Caco-2 (cell line): Measurements from ENCODE around the gene ARMH1. TPM values are rescaled to one million over a fixed set of nuclear protein-coding genes. Genes with fewer than 3 reads are reported as not detected.
"Not testable (repeated sequence)": the region's sequence is repeated elsewhere in the genome, so short reads cannot be mapped to it uniquely, and the experiment has no call there.

Experiments
- BruUV-seq: library from RNA; stranded (reverse); fragments of 400-500 nt; replicated peaks from 2 replicates; lab custom pipeline; 2021; lab: Mats Ljungman, UMichigan
- CTCF ChIA-PET: fragments of 300-600 bp; sonication (Branson Sonifier 250); formaldehyde crosslinking; loops from one replicate; lab custom pipeline; 2022; ENCODE audit warnings: antibody characterized with exemption; lab: Charles Lee
- POLR2A ChIA-PET: fragments of 300-600 bp; sonication (Branson Sonifier 250); formaldehyde crosslinking; loops from one replicate; lab custom pipeline; 2022; ENCODE audit warnings: antibody characterized with exemption; lab: Charles Lee
- DNase-seq, 2 experiments: peaks; one replicate each; pipeline versions ENCODE4 v3.0.0 to v3.0.0-alpha.2; 2020 to 2022
- H3K27me3 ChIP-seq: replicated peaks from 2 replicates; pipeline ENCODE4 v1.6.0; 2011; ENCODE audit warnings: low read length; ENCODE audit not compliant: control insufficient read depth, insufficient read depth
- H3K36me3 ChIP-seq: 2 replicates; pipeline ENCODE4 v1.5.1; 2011; ENCODE audit warnings: low read length; ENCODE audit not compliant: control insufficient read depth, insufficient read depth
- H3K4me1 ChIP-seq: fragments of 250-450 bp; sonication (Bioruptor Pico); 2 replicates; pipeline ENCODE4 v1.5.1; 2020; ENCODE audit warnings: mild to moderate bottlenecking
- H3K4me3 ChIP-seq: 2 replicates; pipeline ENCODE4 v1.5.1; 2011; ENCODE audit warnings: low read depth, mild to moderate bottlenecking, control low read depth, low read length
- H3K9me3 ChIP-seq: fragments of 250-450 bp; sonication (Bioruptor Pico); 2 replicates; pipeline ENCODE4 v1.5.1; 2020; ENCODE audit warnings: mild to moderate bottlenecking, moderate library complexity
- H3K27ac Mint-ChIP-seq: one replicate; pipeline ENCODE4 v1.8.0; 2022; ENCODE audit warnings: mixed read lengths; ENCODE audit not compliant: unreplicated experiment
- H3K27me3 Mint-ChIP-seq: one replicate; pipeline ENCODE4 v1.8.0; 2022; ENCODE audit warnings: mixed read lengths; ENCODE audit not compliant: insufficient read depth, unreplicated experiment
- H3K36me3 Mint-ChIP-seq: one replicate; pipeline ENCODE4 v1.8.0; 2022; ENCODE audit warnings: mild to moderate bottlenecking, mixed read lengths; ENCODE audit not compliant: insufficient read depth, unreplicated experiment
- H3K4me1 Mint-ChIP-seq: one replicate; pipeline ENCODE4 v1.8.0; 2022; ENCODE audit warnings: low read depth, mixed read lengths; ENCODE audit not compliant: unreplicated experiment
- H3K4me3 Mint-ChIP-seq: one replicate; pipeline ENCODE4 v1.8.0; 2022; ENCODE audit warnings: mild to moderate bottlenecking, moderate library complexity, mixed read lengths; ENCODE audit not compliant: unreplicated experiment
- H3K9me3 Mint-ChIP-seq: one replicate; pipeline ENCODE4 v1.8.0; 2022; ENCODE audit warnings: mixed read lengths; ENCODE audit not compliant: unreplicated experiment
- intact Hi-C: fragments of 100-400 bp; cut with micrococcal nuclease; formaldehyde crosslinking; loops from one replicate; pipeline ENCODE4 v1.10.0; 2022; ENCODE audit not compliant: unreplicated experiment
- total RNA-seq: library from RNA; stranded (reverse); gene quantifications from 2 replicates; pipeline ENCODE4 v1.2.3, GENCODE V29; 2022
- TF ChIP-seq, protein P1 (sequence below), 2 experiments: fragments of 200-600 bp in 1 of 2; IDR thresholded peaks; 1 replicate in 1 of 2; 2 replicates in 1 of 2; pipeline versions ENCODE4 v1.5.1 to v1.8.0; 2011 to 2022; ENCODE audit warnings: antibody characterized with exemption in 1 of 2, control low read depth in 1 of 2, inconsistent platforms in 1 of 2, low read depth in 1 of 2, low read length in 1 of 2, mild to moderate bottlenecking in 1 of 2, moderate library complexity in 1 of 2; ENCODE audit not compliant: insufficient read depth in 1 of 2, severe bottlenecking in 1 of 2, unreplicated experiment in 1 of 2

The ARMH1 gene
- total RNA-seq, 1 experiment from 2014 or later, result not detected

DNA sequence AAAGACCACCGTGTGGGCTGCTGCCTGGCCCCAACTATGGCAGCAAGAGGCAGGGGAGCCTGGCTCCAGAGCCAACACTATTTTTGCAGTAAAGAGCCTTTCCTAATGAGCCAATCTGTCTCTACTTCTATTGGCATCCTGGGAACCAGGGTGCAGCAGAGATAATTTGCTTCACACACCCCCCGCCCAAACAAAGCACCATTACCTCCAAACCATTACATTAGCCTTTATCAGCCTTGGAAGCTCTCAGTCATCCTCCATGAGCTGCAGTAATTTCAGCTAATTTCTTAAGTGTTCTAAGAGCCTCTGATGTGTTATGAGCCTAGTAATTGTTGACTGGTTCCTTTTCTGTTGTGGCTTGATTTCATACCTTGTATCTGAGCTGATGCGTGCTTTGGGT lies 21.6 kb downstream of the ARMH1 start:
- POLR2A ChIA-PET, result no interaction called here
- no peaks in the 10 kb centered on the region for H3K36me3 ChIP-seq
- no TSS peak for BruUV-seq
- DNase-seq, result no peak
- no peaks in the 10 kb centered on the region for H3K27me3 ChIP-seq
- Mint-ChIP-seq H3K27ac (no peak overlapping the region), H3K4me1 (peaks cover 3% of the 10 kb centered on the region), H3K27me3 (peaks cover 4% of the 10 kb centered on the region), H3K36me3 (peaks cover 4% of the 10 kb centered on the region), H3K4me3 (no peak overlapping the region), H3K9me3 (no peaks in the 10 kb centered on the region)
- H3K4me1 ChIP-seq, result peaks cover 5% of the 10 kb centered on the region
- CTCF ChIA-PET, result no interaction called here
- no peaks in the 10 kb centered on the region for H3K9me3 ChIP-seq
- intact Hi-C loops, result no loop called here
- TF ChIP-seq, protein P1, sequence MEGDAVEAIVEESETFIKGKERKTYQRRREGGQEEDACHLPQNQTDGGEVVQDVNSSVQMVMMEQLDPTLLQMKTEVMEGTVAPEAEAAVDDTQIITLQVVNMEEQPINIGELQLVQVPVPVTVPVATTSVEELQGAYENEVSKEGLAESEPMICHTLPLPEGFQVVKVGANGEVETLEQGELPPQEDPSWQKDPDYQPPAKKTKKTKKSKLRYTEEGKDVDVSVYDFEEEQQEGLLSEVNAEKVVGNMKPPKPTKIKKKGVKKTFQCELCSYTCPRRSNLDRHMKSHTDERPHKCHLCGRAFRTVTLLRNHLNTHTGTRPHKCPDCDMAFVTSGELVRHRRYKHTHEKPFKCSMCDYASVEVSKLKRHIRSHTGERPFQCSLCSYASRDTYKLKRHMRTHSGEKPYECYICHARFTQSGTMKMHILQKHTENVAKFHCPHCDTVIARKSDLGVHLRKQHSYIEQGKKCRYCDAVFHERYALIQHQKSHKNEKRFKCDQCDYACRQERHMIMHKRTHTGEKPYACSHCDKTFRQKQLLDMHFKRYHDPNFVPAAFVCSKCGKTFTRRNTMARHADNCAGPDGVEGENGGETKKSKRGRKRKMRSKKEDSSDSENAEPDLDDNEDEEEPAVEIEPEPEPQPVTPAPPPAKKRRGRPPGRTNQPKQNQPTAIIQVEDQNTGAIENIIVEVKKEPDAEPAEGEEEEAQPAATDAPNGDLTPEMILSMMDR (IDR thresholded peaks at IDR 0.05; ENCODE audit: insufficient read depth in 1 of 2, low read depth in 1 of 2, low read length in 1 of 2, severe bottlenecking in 1 of 2, unreplicated experiment in 1 of 2), result no peak
- no peak overlapping the region for H3K4me3 ChIP-seq

DNA sequence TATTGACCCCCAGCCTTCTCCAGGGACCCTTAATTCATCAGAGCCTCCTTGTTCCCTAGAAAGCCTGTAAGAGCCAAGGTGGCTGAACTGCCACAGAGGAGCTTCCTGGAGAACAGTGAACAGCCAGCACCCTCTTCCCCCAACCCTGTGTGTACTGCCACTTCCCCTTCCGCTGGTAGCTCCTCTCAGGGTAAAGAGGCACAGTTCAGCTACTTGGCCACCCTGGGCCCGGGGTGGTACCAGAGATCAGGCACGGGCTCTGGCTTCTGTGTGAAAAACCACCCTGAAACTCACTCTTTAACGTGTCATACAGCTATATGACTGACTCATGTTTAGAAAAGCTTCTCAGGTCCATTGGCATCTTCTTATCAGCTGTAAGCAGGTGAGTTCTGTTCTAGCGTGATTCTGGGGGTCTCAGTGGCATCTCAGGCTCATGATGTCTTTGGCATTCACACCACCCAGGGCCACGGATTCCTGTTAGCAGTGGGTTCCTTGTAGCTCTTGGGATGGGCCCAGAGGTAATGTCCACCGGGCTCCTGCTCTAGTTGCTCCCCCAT lies 22.4 kb downstream of the ARMH1 start:
- H3K4me1 Mint-ChIP-seq, result peaks cover 7% of the 10 kb centered on the region
- intact Hi-C loops, result no loop called here
- H3K36me3 Mint-ChIP-seq, result peaks cover 4% of the 10 kb centered on the region
- Histone ChIP-seq H3K4me1 (peaks cover 10% of the 10 kb centered on the region), H3K4me3 (no peak overlapping the region), H3K36me3 (no peaks in the 10 kb centered on the region), H3K9me3 (no peaks in the 10 kb centered on the region), H3K27me3 (no peaks in the 10 kb centered on the region)
- ChIA-PET POLR2A (no interaction called here), CTCF (no interaction called here)
- BruUV-seq, result no TSS peak
- no peak overlapping the region for H3K4me3 Mint-ChIP-seq
- no peaks in the 10 kb centered on the region for H3K9me3 Mint-ChIP-seq
- no peak for DNase-seq
- no peak overlapping the region for H3K27ac Mint-ChIP-seq
- peaks cover 4% of the 10 kb centered on the region for H3K27me3 Mint-ChIP-seq
- TF ChIP-seq, protein P1 (IDR thresholded peaks at IDR 0.05; ENCODE audit: insufficient read depth in 1 of 2, low read depth in 1 of 2, low read length in 1 of 2, severe bottlenecking in 1 of 2, unreplicated experiment in 1 of 2), result no peak

DNA sequence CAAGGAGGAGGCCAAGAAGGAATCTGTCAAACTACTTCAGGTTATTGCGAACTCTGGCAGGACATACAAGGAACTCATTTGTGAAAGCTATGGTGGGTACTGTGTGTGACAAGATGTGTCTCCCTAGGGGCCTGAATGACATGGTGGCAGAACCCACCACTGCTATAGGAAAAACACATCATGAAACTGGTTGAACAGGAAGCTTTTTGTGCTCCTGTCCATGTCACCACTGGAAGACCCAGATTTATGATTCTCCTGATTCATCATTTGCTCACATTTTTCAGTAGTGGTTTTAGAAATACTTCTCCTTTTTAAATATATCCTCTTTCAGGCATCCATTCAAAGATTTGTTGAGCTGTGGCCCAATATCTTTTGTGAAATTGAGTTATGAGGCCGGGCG lies 23.6 kb downstream of the ARMH1 start:
- CTCF ChIA-PET, result no interaction called here
- Mint-ChIP-seq H3K4me3 (no peak overlapping the region), H3K9me3 (no peaks in the 10 kb centered on the region), H3K27ac (no peak overlapping the region), H3K27me3 (peaks cover 4% of the 10 kb centered on the region), H3K4me1 (peaks cover 7% of the 10 kb centered on the region), H3K36me3 (peaks cover 4% of the 10 kb centered on the region)
- H3K4me3 ChIP-seq, result no peak overlapping the region
- TF ChIP-seq, protein P1 (IDR thresholded peaks at IDR 0.05; ENCODE audit: insufficient read depth in 1 of 2, low read depth in 1 of 2, low read length in 1 of 2, severe bottlenecking in 1 of 2, unreplicated experiment in 1 of 2), result no peak
- no peak for DNase-seq
- H3K9me3 ChIP-seq, result no peaks in the 10 kb centered on the region
- BruUV-seq, result no TSS peak
- intact Hi-C loops, result no loop called here
- H3K4me1 ChIP-seq, result peaks cover 10% of the 10 kb centered on the region
- no peaks in the 10 kb centered on the region for H3K27me3 ChIP-seq
- no peaks in the 10 kb centered on the region for H3K36me3 ChIP-seq
- POLR2A ChIA-PET, result no interaction called here

DNA sequence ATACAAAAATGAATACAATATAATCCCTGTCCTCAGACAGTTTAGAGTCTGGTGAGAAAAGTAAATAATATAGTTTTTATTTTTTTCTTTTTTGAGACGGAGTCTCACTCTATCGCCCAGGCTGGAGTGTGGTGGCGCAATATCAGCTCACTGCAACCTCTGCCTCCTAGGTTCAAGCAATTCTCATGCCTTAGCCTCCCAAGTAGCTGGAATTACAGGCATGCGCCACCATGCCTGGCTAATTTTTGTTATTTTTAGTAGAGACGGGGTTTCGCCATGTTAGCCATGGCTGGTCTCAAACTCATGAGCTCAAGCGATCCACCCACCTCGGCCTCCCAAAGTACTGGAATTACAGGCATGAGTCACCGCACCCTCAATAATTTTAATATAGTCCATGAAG lies 24.9 kb downstream of the ARMH1 start:
- H3K4me3 Mint-ChIP-seq, H3K27ac Mint-ChIP-seq, H3K27me3 Mint-ChIP-seq, DNase-seq, H3K4me3 ChIP-seq, intact Hi-C loops, H3K4me1 Mint-ChIP-seq, H3K36me3 Mint-ChIP-seq, H3K27me3 ChIP-seq, H3K36me3 ChIP-seq, H3K9me3 ChIP-seq, CTCF ChIA-PET, H3K4me1 ChIP-seq, POLR2A ChIA-PET, BruUV-seq, H3K9me3 Mint-ChIP-seq: not testable (repeated sequence)
